Measurements from ENCODE around the gene PMEL. TPM values are rescaled to one million over a fixed set of nuclear protein-coding genes. Genes with fewer than 3 reads are reported as not detected.
A peak's percentile ranks its signal among the peaks of the same experiment; 100 is the strongest.
"Not testable (repeated sequence)": the region's sequence is repeated elsewhere in the genome, so short reads cannot be mapped to it uniquely, and the experiment has no call there.

Gene PMEL
- total and polyA plus RNA-seq, 2 donors (not counting 1 experiment from before 2014, with no cell fraction given), result 0.50 to 0.84 TPM

GRCh38 chr12:55922126-55922525, 43.7 kb downstream of the PMEL start:
- Histone ChIP-seq H3K4me1 (ENCODE audit: control insufficient read depth, extremely low read depth, insufficient read depth, low read length) (peaks cover 2% of the 10 kb centered on the region), H3K4me2 (ENCODE audit: extremely low read depth, insufficient read depth, low read length) (no peak overlapping the region), H4K20me1 (ENCODE audit: control insufficient read depth, extremely low read depth, insufficient read depth, low read length) (no peaks in the 10 kb centered on the region), H3K27ac (ENCODE audit: insufficient read depth, low read length) (peak overlapping the region; percentile 24), H2AFZ (ENCODE audit: low read length) (no peak overlapping the region), H3K9ac (ENCODE audit: insufficient read depth, low read length) (no peak overlapping the region), H3K9me3 (ENCODE audit: control insufficient read depth, insufficient read depth, low read depth, low read length) (no peaks in the 10 kb centered on the region), H3K4me3 (replicated peaks in 1 of 4; ENCODE audit: control extremely low read depth in 1 of 4, insufficient read depth in 1 of 4, low read depth in 3 of 4, low read length in 4 of 4) (no peak overlapping the region), H3K27me3 (ENCODE audit: control insufficient read depth, insufficient read depth, low read length) (no peaks in the 10 kb centered on the region), H3K36me3 (ENCODE audit: control insufficient read depth, insufficient read depth, low read length) (no peaks in the 10 kb centered on the region), H3K79me2 (ENCODE audit: control insufficient read depth, insufficient read depth, low read length) (peaks cover 60% of the 10 kb centered on the region)
- DNase-seq (ENCODE audit: low read depth in 2 of 2), result no peak
- no peak for TF ChIP-seq CTCF (conservative IDR thresholded peaks at IDR 0.05 in 1 of 2, IDR thresholded peaks at IDR 0.05 in 1 of 2; ENCODE audit: low read depth in 1 of 2, low read length in 2 of 2)

GRCh38 chr12:55919032-55919431, 46.8 kb downstream of the PMEL start:
- Histone ChIP-seq H3K27ac (ENCODE audit: insufficient read depth, low read length) (peak overlapping the region; percentile 41), H3K79me2 (ENCODE audit: control insufficient read depth, insufficient read depth, low read length) (peaks cover 50% of the 10 kb centered on the region)
- H4K20me1 ChIP-seq (ENCODE audit: control insufficient read depth, extremely low read depth, insufficient read depth, low read length); H2AFZ ChIP-seq (ENCODE audit: low read length); H3K9ac ChIP-seq (ENCODE audit: insufficient read depth, low read length); H3K9me3 ChIP-seq (ENCODE audit: control insufficient read depth, insufficient read depth, low read depth, low read length); H3K27me3 ChIP-seq (ENCODE audit: control insufficient read depth, insufficient read depth, low read length); H3K36me3 ChIP-seq (ENCODE audit: control insufficient read depth, insufficient read depth, low read length); H3K4me1 ChIP-seq (ENCODE audit: control insufficient read depth, extremely low read depth, insufficient read depth, low read length); H3K4me3 ChIP-seq (replicated peaks in 1 of 4; ENCODE audit: control extremely low read depth in 1 of 4, insufficient read depth in 1 of 4, low read depth in 3 of 4, low read length in 4 of 4); H3K4me2 ChIP-seq (ENCODE audit: extremely low read depth, insufficient read depth, low read length): not testable (repeated sequence)
- peak in 1 of 2 donors; percentile 67 for DNase-seq (ENCODE audit: low read depth in 2 of 2)

- Histone ChIP-seq H2AFZ (ENCODE audit: low read length) (no peak overlapping the region), H3K4me3 (replicated peaks in 1 of 4; ENCODE audit: control extremely low read depth in 1 of 4, insufficient read depth in 1 of 4, low read depth in 3 of 4, low read length in 4 of 4) (no peak overlapping the region), H3K79me2 (ENCODE audit: control insufficient read depth, insufficient read depth, low read length) (peaks cover 31% of the 10 kb centered on the region), H3K27me3 (ENCODE audit: control insufficient read depth, insufficient read depth, low read length) (no peaks in the 10 kb centered on the region), H3K4me1 (ENCODE audit: control insufficient read depth, extremely low read depth, insufficient read depth, low read length) (peaks cover 4% of the 10 kb centered on the region), H4K20me1 (ENCODE audit: control insufficient read depth, extremely low read depth, insufficient read depth, low read length) (no peaks in the 10 kb centered on the region), H3K9ac (ENCODE audit: insufficient read depth, low read length) (no peak overlapping the region), H3K9me3 (ENCODE audit: control insufficient read depth, insufficient read depth, low read depth, low read length) (no peaks in the 10 kb centered on the region), H3K27ac (ENCODE audit: insufficient read depth, low read length) (no peak overlapping the region), H3K4me2 (ENCODE audit: extremely low read depth, insufficient read depth, low read length) (no peak overlapping the region), H3K36me3 (ENCODE audit: control insufficient read depth, insufficient read depth, low read length) (no peaks in the 10 kb centered on the region)
- no peak for DNase-seq (ENCODE audit: low read depth in 2 of 2)
- no peak for TF ChIP-seq EZH2 (IDR thresholded peaks at IDR 0.05; ENCODE audit: low read length, missing control alignments)
- TF ChIP-seq CTCF (conservative IDR thresholded peaks at IDR 0.05 in 1 of 2, IDR thresholded peaks at IDR 0.05 in 1 of 2; ENCODE audit: low read depth in 1 of 2, low read length in 2 of 2), result no peak
Observed at GRCh38 chr12:55915482-55915859, 50.4 kb downstream of the PMEL start.
